B cell (primary cell): ENCODE measurements around the gene SYNJ2.

Experiments
- EZH2 ChIP-seq: IDR thresholded peaks from 2 replicates; pipeline ENCODE4 v1.6.1; 2012; ENCODE audit warnings: borderline replicate concordance, low read depth, mild to moderate bottlenecking, moderate library complexity, low read length; ENCODE audit not compliant: insufficient read depth, poor library complexity, severe bottlenecking
- TF ChIP-seq, protein P1 (sequence below): fragments of 200-600 bp; IDR thresholded peaks from one replicate; pipeline ENCODE4 v1.8.0; 2022; ENCODE audit warnings: antibody characterized with exemption, mild to moderate bottlenecking

DNA sequence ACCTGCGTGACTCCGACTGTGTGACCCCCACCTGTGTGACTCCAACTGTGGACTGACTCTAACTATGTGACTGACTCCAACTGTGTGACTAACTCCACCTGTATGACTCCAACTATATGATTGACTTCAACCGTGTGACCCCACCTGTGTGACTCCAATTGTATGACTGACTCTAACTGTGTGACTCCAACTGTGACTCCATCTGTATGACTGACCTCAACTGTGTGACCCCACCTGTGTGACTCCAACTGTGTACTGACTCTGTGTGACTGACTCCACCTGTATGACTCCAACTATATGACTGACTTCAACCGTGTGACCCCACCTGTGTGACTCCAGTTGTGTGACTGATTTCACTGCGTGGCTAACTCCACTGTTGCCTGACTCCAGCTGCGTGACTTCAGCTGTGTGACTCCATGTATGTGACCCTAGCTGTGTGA is 38.6 kb downstream of the SYNJ2 start:
- TF ChIP-seq, protein P1, sequence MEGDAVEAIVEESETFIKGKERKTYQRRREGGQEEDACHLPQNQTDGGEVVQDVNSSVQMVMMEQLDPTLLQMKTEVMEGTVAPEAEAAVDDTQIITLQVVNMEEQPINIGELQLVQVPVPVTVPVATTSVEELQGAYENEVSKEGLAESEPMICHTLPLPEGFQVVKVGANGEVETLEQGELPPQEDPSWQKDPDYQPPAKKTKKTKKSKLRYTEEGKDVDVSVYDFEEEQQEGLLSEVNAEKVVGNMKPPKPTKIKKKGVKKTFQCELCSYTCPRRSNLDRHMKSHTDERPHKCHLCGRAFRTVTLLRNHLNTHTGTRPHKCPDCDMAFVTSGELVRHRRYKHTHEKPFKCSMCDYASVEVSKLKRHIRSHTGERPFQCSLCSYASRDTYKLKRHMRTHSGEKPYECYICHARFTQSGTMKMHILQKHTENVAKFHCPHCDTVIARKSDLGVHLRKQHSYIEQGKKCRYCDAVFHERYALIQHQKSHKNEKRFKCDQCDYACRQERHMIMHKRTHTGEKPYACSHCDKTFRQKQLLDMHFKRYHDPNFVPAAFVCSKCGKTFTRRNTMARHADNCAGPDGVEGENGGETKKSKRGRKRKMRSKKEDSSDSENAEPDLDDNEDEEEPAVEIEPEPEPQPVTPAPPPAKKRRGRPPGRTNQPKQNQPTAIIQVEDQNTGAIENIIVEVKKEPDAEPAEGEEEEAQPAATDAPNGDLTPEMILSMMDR = no peak
- TF ChIP-seq EZH2 = no peak
